Hepatocyte (in vitro differentiated cells): Measurements from ENCODE around the gene PPP1R7.

Source experiments
- CTCF ChIP-seq: fragments of 200-600 bp; sonication (generic); IDR thresholded peaks from 2 replicates; pipeline ENCODE4 v1.5.1; 2016; ENCODE audit warnings: antibody characterized with exemption, mild to moderate bottlenecking; ENCODE audit not compliant: poor library complexity
- EZH2 ChIP-seq: fragments of 200-600 bp; sonication (generic); IDR thresholded peaks from 2 replicates; pipeline ENCODE4 v1.6.1; 2016; ENCODE audit warnings: antibody characterized with exemption, mild to moderate bottlenecking, borderline replicate concordance

GRCh38 chr2:241108271-241109209 is 41.7 kb upstream of the PPP1R7 start:
- TF ChIP-seq CTCF, result no peak
- no peak for TF ChIP-seq EZH2
